MCF 10A (cell line): ENCODE results near the gene CENPM. TPM values are rescaled to one million over a fixed set of nuclear protein-coding genes. Genes with fewer than 3 reads are reported as not detected.

Experiments used
- BruUV-seq: library from RNA; stranded (reverse); fragments of 400-500 nt; replicated peaks from 2 replicates; lab custom pipeline; 2021; lab: Mats Ljungman, UMichigan
- CTCF ChIA-PET: fragments of 300-600 bp; sonication (Branson Sonifier 250); formaldehyde crosslinking; extraction: SDS; loops from one replicate; lab custom pipeline; 2021; ENCODE audit warnings: antibody characterized with exemption, inconsistent platforms; lab: Yijun Ruan, JAX
- POLR2A ChIA-PET: fragments of 300-600, 350-650 bp; sonication (Branson Sonifier 250); formaldehyde crosslinking; extraction: SDS; loops from one replicate; lab custom pipeline; 2020; ENCODE audit warnings: antibody characterized with exemption, inconsistent platforms; lab: Yijun Ruan, JAX
- DNase-seq: peaks from one replicate; pipeline ENCODE4 v3.0.0-alpha.2; 2018; ENCODE audit not compliant: unreplicated experiment
- H3K27ac Mint-ChIP-seq: one replicate; pipeline ENCODE4 v1.8.0; 2022; ENCODE audit warnings: mild to moderate bottlenecking, low read depth, mixed read lengths; ENCODE audit not compliant: unreplicated experiment
- H3K27me3 Mint-ChIP-seq: one replicate; pipeline ENCODE4 v1.8.0; 2022; ENCODE audit warnings: mixed read lengths; ENCODE audit not compliant: insufficient read depth, unreplicated experiment
- H3K36me3 Mint-ChIP-seq: one replicate; pipeline ENCODE4 v1.8.0; 2022; ENCODE audit warnings: mild to moderate bottlenecking, moderate library complexity, mixed read lengths; ENCODE audit not compliant: insufficient read depth, unreplicated experiment
- H3K4me1 Mint-ChIP-seq: one replicate; pipeline ENCODE4 v1.8.0; 2022; ENCODE audit warnings: mixed read lengths; ENCODE audit not compliant: insufficient read depth, unreplicated experiment
- H3K4me3 Mint-ChIP-seq: one replicate; pipeline ENCODE4 v1.8.0; 2022; ENCODE audit warnings: mild to moderate bottlenecking, moderate library complexity, mixed read lengths; ENCODE audit not compliant: unreplicated experiment
- H3K9me3 Mint-ChIP-seq: one replicate; pipeline ENCODE4 v1.8.0; 2022; ENCODE audit warnings: mixed read lengths; ENCODE audit not compliant: unreplicated experiment
- intact Hi-C: fragments of 100-400 bp; cut with micrococcal nuclease; formaldehyde crosslinking; loops from 2 replicates; pipeline ENCODE4 v1.14.1; 2022
- total RNA-seq: library from RNA; stranded (reverse); gene quantifications from 2 replicates; pipeline ENCODE4 v1.2.3, GENCODE V29; 2022
- TF ChIP-seq, protein P1 (sequence below): fragments of 200-600 bp; IDR thresholded peaks from one replicate; pipeline ENCODE4 v1.8.0; 2022; ENCODE audit warnings: antibody characterized with exemption, mild to moderate bottlenecking; ENCODE audit not compliant: unreplicated experiment

The CENPM gene
- total RNA-seq, 1 experiment from 2014 or later, result 21.1 TPM

GRCh38 chr22:41913842-41914534 lies 33.0 kb downstream of the CENPM start:
- Mint-ChIP-seq H3K27me3 (peaks cover 45% of the 10 kb centered on the region), H3K36me3 (no peaks in the 10 kb centered on the region), H3K9me3 (no peaks in the 10 kb centered on the region), H3K4me3 (peak overlapping the region; percentile 19), H3K27ac (no peak overlapping the region), H3K4me1 (no peaks in the 10 kb centered on the region)
- no TSS peak for BruUV-seq
- POLR2A ChIA-PET, result interaction anchor here (0.6 kb wide), 1 partner anchor 532 kb away, joined by 3 read pairs; no protein-coding TSS in a partner anchor
- no peak for DNase-seq
- intact Hi-C loops, result no loop called here
- TF ChIP-seq, protein P1, sequence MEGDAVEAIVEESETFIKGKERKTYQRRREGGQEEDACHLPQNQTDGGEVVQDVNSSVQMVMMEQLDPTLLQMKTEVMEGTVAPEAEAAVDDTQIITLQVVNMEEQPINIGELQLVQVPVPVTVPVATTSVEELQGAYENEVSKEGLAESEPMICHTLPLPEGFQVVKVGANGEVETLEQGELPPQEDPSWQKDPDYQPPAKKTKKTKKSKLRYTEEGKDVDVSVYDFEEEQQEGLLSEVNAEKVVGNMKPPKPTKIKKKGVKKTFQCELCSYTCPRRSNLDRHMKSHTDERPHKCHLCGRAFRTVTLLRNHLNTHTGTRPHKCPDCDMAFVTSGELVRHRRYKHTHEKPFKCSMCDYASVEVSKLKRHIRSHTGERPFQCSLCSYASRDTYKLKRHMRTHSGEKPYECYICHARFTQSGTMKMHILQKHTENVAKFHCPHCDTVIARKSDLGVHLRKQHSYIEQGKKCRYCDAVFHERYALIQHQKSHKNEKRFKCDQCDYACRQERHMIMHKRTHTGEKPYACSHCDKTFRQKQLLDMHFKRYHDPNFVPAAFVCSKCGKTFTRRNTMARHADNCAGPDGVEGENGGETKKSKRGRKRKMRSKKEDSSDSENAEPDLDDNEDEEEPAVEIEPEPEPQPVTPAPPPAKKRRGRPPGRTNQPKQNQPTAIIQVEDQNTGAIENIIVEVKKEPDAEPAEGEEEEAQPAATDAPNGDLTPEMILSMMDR, result no peak
- CTCF ChIA-PET, result interaction anchor here (0.5 to 0.7 kb wide), 2 partner anchors 140 to 216 kb away, joined by 3 read pairs; no protein-coding TSS in a partner anchor

GRCh38 chr22:41913040-41913719 lies 33.8 kb downstream of the CENPM start:
- POLR2A ChIA-PET, result interaction anchor here (0.8 kb wide), 1 partner anchor 10 kb away, joined by 3 read pairs; no protein-coding TSS in a partner anchor
- no peak for DNase-seq
- Mint-ChIP-seq H3K27me3 (peaks cover 45% of the 10 kb centered on the region), H3K9me3 (no peaks in the 10 kb centered on the region), H3K27ac (no peak overlapping the region), H3K4me3 (no peak overlapping the region), H3K4me1 (no peaks in the 10 kb centered on the region), H3K36me3 (no peaks in the 10 kb centered on the region)
- TF ChIP-seq, protein P1, result no peak
- intact Hi-C loops, result no loop called here
- CTCF ChIA-PET, result interaction anchor here (0.5 to 0.7 kb wide), 4 partner anchors 10 to 215 kb away, joined by 3 read pairs; no protein-coding TSS in a partner anchor
- BruUV-seq, result no TSS peak

- ChIA-PET CTCF (interaction anchor here (0.6 kb wide), 1 partner anchor 11 kb away, joined by 3 read pairs; no protein-coding TSS in a partner anchor), POLR2A (interaction anchor here (0.6 to 0.8 kb wide), 3 partner anchors 10 to 167 kb away, joined by 3 read pairs; no protein-coding TSS in a partner anchor)
- Mint-ChIP-seq H3K4me3 (no peak overlapping the region), H3K36me3 (no peaks in the 10 kb centered on the region), H3K27me3 (peaks cover 45% of the 10 kb centered on the region), H3K4me1 (no peaks in the 10 kb centered on the region), H3K9me3 (no peaks in the 10 kb centered on the region), H3K27ac (no peak overlapping the region)
- BruUV-seq, result no TSS peak
- TF ChIP-seq, protein P1, result no peak
- intact Hi-C loops, result no loop called here
- DNase-seq, result no peak
These were observed 34.5 kb downstream of the CENPM start for GRCh38 chr22:41912338-41913039.
